HG03095 (cell line): ENCODE data around the gene GPR183.
A peak's percentile ranks its signal among the peaks of the same experiment; 100 is the strongest.

Experiments
- ATAC-seq: cut with Tn5 transposase; IDR thresholded peaks from one replicate; pipeline ENCODE4 v1.9.1; 2021; ENCODE audit warnings: moderate library complexity; ENCODE audit not compliant: unreplicated experiment

The GPR183 gene, protein sequence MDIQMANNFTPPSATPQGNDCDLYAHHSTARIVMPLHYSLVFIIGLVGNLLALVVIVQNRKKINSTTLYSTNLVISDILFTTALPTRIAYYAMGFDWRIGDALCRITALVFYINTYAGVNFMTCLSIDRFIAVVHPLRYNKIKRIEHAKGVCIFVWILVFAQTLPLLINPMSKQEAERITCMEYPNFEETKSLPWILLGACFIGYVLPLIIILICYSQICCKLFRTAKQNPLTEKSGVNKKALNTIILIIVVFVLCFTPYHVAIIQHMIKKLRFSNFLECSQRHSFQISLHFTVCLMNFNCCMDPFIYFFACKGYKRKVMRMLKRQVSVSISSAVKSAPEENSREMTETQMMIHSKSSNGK

DNA sequence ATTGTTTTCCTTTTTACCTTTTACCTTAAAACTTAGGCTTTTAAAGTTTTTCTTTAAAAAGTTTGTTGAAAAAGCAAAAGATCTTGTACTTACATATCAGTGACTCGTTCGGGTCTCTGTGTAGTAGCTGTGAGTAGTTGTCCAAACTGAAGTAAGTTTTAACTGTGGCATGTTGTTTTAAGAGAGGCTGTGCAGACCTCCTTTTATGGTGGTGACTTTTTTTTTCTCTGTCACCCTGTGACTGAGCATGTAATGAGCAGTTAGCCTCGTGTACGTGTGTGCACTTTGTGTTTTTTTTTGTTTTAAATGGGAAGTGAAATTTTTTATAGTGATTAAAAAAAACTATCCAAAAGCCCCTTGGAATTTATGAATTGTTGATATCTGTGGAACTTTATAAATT lies at the start of gene GPR183:
GPR183 (minus strand) TSS at position 153 of the 400 bp plus-strand sequence. CDS start 11,254 bp downstream, outside the sequence.
- peak; percentile 54 for ATAC-seq

DNA sequence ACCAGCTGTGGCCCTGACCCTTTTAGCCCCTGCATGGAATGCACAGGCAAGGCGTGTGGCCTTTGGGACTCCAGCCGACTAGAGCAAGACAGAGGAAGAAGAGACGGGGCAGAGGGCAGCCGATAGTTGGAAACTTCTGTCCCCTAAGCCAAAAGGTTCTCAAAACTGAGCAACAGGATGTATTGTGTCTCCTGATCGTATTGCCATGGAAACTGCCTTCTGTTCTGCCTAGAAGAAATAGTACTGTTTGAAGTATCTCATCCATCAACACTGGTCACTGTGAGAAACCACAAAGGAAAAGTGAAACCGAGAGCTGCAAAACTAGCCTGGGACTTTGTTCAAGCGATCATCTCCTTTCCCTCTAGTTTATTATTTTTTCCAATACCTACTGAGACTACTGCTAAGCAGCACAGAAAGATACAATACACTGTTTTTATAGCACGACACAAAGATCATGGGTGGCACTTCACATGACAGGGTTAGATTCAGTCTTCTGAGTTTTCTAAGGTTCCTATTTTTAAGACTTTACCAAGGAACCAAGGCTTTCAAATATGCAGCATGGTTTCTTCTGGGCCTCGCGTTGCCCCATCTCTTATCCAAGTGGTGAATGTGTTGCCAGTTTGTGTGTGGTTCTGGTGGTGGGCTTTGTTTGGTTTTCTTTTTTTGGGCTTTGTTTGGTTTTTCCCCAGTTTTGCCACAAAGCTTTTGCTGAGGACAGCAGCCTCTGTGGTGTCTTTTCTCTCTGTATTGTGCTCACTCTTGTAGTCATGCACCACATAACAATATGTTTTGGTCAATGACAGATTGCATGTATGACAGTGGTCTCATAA lies 49.3 kb upstream of the GPR183 start:
- peak; percentile 51 for ATAC-seq

DNA sequence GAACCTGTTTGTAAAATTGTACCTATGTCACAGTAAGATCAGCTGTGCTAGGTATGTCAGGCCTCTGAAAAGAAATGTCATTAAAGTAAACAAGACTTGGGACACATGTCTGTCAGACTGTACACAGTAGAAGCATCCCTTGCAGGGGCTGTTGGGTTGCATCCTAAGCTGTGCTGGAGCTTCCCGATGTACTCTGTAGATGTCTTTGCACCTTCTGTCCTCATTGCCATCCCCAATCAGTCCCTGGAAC lies 48.7 kb upstream of the GPR183 start:
- ATAC-seq = peak; percentile 1

DNA sequence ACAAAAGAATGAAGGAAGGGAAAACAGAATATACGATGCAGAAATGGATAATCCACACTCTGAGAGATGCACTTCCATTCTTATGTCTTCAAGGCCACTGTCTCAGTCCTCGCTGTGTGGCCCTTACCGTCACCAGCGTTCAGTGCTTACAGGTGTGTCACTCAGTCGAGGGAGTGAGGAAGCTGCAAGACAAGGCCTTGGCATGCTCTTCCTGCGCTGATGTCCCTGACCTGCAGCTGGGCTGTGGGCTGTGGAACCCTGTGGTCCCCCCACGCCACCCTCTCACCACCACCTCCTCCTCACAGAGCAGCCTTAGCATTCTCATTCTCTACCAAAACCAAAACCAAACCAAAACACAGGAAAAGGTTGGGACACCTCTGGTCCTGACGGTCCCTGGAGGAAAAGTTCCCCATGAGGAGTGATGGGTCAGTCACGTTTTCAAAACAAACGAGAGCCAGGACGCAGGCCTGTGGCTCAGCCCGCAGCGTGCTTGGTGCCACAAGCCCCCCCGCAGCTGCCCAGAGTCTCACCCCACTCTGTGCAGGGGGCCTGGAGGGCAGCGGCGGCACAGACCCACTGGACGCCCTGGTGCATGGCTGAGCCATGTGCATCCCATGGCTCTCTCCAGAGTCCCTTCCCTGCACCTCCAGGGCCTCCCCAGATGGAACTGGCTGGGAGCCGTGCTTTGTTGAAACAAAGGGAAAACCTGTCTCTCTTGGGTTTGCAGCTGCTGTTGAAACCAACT lies 48.2 kb upstream of the GPR183 start:
- ATAC-seq = no peak

DNA sequence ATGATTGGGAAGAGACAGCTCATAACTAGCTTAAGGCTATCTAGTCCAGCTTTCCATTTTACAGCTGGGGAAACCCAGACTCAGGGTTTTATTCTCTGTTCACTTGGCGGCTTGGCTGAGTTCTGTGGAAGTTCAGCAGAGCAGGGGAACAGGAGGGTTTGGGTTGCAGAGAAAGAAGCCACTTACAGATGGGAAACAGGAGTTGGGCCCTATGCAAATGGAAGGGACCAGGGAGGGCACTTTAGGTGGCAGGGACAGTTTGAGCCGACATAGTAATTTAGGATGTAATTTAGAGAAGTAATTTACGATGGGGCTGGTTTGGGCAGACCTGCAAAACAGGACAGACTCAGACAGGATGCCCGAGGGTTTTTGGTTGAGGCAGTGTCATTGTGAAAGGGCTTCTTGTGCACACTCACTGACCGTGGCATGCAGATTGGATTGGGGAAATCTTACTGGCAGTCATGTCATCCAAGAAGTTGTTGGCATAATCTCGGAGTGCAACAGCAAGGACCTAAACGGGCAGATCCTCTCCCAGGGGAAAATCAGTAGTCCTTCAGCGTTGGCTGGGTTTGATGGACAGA lies 47.3 kb upstream of the GPR183 start:
- ATAC-seq = no peak

DNA sequence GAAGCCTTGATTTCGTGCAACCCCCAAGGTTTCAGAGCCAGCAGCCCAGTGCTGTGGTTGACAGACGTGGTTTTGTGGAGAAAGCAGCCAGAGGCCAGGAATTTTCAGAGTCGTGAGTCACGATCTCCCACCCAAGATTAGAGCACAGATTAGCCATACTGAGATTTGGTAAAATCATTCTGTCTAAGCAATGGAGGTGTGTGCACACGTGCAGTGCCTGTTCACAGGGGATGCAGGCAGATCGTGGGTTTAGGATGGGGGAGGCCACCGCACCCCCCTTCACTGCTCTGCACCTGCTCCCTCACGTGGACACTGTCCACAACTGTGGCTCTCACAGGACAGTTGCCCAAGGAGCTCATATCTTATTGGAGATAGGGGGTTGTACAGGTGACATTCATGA lies 46.6 kb upstream of the GPR183 start:
- ATAC-seq = no peak

DNA sequence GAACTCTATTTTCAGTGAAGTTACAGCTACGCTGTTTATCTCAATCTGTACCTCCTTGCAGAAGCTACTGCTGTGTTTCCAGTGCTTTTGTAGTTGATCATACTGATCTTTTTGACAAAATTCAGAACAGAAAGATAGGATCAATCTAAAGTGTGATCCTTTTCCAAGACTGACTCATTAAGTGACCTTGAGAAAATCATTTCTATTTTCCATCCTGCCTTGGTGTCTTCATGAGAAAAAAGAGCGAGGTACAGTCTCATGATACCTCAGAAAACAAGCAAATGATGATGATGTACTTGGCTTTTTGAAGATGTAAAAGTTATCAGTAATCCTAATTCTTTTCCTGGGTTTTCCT lies 46.0 kb upstream of the GPR183 start:
- ATAC-seq = no peak

DNA sequence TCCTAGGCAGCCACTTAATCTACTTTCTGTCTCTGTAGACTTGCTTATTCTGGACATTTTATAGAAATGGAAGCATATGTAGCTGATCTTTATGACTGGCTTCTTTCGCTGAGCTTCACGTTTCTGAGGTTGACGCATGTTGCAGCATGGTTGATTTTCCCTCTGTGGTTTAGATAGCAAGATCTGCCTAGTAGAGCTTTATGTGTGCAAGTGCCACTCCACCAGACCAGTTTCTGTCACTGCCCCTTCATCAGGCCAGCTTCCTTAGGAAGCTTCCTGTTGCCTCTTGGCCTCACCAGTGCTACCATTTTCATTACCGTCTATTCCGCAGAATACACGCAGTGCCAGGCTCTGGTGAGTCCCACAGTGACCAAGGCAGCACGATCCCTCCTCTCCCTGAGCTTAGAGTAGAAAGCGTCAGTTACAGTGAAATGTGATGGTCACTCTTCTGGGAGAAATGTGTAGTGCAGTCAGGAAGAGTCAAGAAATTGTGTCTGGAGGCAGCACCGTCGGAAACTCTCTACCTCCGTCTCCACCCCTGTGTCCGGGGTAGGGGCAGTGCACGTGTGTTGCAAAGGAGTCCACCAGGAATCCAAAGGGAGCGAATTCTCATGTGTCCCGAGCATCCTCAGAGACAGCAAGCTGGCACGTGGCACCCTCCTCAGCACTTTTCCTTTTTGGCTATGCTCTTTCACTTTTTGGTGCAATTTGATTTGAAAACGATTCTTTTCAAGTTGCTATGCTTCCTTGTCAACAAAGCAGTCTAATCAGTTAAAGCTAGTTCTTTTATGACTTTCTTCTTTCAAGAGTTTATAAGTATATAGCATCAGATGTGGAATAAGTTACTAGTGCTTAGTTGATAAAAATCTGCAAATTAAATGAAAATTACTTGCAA lies 45.4 kb upstream of the GPR183 start:
- no peak for ATAC-seq

DNA sequence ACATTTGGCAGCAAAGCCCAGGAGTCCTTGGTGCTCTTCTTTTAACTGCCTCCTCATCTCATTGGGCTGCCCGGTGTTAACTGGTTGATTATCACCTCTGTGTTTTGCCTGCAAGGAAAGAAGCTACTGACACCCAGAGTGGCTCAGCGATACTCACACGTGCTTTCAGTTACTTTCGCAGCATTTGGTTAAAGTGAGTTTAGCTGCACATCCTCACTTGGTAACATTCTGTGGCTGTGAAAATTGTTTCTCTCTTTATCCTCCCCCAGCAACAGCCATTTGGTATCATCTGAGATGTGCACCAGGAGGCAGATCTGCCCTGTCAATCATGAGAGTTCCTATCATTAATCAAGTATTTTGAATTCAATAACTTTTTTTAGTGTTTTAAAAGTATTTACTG lies 44.6 kb upstream of the GPR183 start:
- no peak for ATAC-seq

DNA sequence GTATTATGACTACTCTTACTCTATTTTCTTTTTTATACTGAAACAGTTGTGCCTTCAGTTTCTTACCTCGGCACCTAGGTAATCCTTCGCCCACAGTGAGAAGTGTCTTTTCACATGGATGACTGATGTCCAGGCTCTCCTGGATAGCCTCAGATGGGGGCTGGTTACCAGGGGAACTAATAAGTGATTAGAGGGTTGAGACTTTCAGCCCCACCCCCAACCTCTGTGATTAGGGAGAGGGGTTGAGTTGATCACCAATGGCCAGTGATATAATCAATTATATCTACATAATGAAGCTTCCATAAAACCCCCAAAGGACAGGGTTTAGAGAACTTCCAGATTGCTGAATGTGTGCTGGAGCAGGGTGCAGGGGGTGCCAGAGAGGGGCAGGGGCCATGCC lies 43.0 kb upstream of the GPR183 start:
- ATAC-seq = no peak

DNA sequence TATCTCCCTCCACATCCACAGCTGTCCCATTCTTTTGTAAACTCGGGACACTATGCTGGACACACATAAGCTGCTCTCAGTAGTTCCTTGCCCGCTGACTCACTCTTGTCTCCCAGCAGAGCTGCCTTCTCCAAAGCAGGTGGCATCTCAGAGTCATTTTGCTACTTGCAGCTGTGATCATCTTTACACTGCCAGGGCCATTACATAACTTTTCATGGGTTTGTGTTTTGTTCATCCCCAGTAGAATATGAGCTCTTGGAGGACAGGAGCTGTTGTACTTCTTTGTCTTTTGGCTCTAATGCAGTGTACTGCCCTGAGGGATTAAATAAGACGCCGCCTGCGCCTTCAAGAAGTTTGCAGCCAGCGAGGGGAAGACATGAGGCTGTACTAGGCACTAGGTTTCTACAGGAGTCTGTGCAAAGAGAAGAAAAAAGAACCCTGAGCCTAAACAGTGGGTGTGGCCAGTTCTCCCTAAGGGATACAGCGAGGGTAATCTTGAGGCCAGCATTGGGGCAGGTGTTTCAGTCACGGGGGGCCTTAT lies 40.8 kb upstream of the GPR183 start:
- ATAC-seq = peak; percentile 60

DNA sequence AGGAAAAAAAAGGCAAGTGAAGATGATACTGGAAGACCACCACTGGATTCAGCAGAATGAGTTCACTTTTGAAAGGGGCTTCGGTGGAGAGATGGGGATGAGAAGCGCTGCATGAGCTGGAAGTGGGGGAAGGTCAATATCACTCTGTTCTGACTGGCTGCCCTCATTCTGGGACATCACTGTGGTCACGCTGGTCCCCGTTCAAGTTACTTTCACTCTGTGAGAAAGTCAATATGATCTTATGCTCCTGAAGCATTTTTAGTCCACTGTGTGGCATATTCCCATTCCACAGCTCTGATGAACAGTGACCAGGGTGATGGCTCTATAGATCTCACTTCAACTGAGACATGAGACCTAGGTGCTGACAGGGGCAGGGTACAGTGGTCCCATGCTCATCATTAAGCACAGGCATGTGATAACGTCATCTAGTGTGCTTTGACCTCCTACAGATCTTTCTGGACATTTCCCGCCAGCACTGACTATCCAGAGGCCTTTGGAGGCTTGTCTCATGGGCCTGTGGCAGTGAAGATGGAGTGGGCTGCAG lies 40.2 kb upstream of the GPR183 start:
- ATAC-seq = no peak

DNA sequence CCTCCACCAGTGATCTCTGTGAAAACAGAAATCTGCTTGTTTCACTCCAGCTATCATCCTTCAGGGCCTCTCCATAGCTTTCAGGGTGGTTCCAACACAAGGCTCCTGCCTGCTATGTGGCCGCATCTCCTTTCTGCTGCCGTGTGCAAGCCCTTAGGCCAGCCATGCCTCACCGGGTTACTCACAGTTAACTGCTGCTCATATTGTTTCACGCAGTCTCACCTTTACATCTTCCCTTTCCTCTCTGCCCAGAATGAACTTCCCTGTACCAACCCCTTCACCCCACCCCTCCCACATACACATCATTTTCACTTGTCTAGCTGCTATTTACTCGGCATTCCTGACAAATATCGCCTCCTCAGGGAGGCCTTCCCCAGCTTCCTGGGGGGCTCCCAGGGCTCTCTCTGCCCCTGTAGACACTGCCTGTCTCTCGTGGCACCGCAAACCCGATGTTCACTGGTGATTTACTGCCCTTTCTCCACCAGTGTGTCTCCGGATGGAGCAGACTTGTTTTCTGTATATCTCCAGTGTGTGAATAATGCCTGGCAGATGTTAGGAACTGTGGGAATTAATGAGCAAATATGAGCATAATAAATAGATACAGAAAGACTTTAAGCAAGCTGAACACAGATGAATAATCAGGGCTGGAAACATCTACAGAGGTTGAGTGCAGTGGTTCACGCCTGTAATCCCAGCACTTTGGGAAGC lies 39.3 kb upstream of the GPR183 start:
- no peak for ATAC-seq

DNA sequence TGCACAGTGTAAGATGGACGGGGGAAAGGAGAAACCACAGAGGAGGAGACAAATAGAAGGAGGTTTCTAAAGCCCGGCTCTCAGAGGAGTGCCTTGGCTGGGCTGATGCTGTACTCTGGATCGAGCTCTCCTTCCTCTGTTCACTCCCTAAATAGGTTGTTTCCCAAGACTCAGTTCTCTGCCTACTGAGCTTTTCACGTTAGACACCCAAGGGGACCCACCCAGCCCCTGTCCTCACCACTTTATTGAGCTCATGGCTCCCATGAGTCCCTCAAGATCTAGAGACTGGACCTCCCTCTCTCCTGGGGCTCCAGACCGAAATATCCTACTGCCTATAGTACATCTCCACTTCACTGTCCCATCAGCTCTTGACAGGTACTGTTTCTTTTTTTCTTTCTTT lies 38.1 kb upstream of the GPR183 start:
- ATAC-seq = no peak

DNA sequence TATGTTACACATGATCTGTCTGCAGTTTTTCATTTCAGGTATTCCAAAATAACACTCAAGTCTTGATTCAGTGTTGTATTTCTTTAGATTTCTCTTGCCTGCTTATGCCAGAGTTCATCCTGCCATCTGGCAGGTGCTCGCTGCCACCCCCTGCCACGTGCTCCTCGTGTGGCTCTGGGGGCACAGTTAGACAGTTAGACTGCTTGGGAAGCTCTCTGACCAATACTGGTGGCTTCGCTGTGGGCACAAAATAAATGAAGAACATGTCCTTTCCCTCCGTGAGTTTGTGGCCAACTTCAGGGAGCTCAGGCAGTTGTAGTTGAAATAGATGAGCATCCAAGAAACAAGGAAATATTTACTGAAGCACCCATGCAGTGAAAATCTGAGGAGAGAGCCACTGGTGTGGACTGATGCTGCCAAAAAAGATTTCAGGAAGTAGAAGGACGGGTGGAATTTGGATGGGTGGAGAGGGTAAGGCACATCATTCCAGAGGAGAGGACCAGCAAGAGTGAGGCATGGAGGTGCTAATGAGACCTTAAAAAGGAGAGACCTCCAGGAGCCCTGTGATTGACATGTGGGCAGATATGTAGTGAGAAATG lies 37.5 kb upstream of the GPR183 start:
- ATAC-seq = no peak

DNA sequence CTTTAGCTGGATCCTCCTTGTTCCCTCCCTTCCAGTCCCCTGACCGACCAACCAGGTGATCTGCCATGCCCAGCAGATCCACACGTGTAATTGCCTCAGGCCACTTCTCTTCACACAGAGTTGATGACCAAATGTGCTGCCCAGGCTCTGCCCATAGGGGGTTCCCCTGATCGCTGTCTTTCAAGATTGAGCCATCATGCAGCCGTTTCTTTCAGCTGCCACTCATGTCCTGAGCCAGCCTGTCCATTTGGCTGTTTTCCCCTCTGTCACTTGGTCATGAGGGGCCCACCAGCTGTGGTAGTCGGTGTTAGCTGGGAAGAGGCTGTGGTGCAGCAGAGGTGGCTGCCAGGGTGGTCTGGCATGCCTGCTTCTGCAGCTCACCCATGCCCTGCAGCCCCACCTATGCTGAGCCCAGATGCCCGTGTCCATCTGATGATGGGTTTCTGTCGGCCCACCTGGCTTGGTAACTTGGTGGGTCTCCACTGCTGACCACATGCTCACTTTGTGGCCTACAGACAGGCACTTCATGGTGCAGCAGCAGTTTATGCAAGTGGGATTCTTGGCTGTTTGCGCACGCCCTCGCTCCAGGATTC lies 35.6 kb upstream of the GPR183 start:
- ATAC-seq = no peak

DNA sequence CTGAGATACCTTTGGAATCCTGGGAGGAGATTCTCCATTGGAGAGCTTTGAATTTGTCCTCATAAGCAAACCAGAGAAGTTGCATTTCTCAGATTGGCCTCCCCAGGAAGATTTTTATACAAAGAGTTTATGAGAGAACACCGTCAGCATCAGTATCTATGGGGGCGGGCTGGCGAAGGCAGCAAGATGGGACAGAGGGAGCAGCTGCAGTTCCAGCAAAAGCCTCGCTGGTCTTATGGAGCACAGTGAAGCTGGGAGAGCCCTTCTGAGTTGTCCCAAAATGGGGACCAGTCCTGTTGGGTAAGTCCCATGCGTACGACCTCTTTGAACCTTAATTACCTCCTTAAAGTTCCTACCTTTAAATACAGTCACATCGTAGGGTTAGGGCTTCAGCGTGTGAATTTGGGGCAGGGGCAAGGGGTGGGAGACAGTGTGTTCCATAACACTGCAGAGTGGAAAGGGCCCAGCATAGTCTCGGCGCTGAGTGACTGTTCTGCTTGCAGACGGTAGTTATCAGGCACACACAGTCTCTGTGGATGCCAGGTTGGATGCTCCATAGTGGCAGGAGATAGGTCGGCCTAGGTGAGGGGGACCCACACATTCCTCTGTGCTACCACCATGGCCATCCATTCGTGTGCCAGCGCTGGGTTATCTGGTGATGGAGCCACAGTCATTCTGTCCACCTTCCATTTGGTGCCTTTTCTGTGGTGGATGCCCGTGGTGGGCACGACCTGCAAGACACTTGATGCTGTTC lies 34.9 kb upstream of the GPR183 start:
- ATAC-seq = no peak

DNA sequence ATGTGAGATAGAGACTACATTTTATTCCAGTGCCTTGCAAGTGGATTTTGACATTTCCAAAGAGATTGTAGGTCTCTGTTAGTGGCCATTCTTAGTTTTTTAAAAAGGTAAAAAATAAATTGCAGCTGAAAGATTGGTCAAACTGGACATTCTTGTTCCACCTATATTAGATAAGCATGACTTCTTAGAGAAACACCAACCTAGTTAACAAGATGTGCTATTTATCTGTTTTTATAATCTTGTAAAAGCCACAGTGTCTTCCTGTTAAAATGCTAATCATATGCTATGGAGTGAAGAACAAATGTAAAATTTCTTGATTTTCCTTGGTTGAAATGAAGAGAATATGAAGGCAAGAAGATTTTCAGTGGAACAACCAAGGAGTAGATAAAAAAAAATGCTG lies 33.4 kb upstream of the GPR183 start:
- ATAC-seq = no peak
